ENCODE measurements around the gene DNAH3.
"Not testable (repeated sequence)": the region's sequence is repeated elsewhere in the genome, so short reads cannot be mapped to it uniquely, and the experiment has no call there.

Gene DNAH3

DNA sequence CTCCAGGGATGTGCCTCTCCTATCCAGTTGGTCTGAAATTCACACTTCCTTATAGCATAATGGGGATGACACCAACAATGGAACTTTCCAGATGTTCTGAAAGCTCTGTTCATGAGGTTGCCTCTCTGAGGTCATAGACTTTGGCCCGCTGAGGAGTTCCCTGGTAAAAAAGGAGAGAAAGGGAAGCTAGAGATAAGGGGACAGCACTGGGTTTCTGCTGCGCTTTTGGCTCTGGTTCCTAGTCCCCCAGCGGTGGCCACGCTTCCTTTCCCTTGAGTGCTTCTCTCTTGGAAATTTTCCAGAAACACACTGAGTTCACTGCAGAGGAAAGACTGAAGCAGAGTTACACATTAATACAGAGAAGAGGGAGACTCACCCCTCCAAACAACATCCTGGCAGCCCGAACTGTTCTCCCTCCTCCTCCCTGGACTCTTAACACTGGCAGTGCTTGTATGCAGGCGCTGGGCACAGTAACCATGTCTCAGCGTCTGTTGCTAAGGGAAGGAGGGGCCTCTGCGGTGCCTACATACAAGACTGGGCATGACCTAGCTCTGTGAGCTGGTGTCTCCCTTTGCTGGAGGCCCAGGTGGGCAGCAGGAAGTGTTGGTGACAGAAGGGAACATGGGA, at the start of gene DNAH3:
TSS of gene DNAH3 (minus strand) at position 472 of the 627 bp plus-strand sequence. CDS start 527 bp downstream, outside the sequence.
- DNase-seq (ENCODE audit: low read depth in 2 of 3, low spot score in 1 of 3): no peak

GRCh38 chr16:21199607-21200218, 49.1 kb upstream of the DNAH3 start:
- DNase-seq (ENCODE audit: low read depth in 2 of 3, low spot score in 1 of 3): no peak

DNA sequence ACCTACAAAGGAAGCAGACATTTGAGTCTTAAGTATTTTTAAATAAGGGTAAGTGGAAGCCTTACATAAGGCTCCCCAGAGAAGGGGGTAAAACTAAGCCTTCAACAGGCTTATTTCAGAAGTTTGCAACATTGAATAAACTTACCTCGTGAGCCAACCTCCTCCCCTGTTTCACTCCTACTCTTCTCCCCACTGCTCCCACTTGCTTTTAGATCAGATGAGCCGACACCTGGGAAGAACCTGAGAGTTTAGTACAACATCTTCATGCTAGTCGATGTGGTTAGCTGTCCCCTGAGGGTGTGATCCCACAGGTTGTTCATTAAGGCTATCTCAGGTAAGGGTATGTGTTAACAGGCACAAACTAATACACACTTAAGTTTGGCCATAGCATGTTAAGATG, 47.0 kb upstream of the DNAH3 start:
- DNase-seq (ENCODE audit: low read depth in 2 of 3, low spot score in 1 of 3): no peak

DNA sequence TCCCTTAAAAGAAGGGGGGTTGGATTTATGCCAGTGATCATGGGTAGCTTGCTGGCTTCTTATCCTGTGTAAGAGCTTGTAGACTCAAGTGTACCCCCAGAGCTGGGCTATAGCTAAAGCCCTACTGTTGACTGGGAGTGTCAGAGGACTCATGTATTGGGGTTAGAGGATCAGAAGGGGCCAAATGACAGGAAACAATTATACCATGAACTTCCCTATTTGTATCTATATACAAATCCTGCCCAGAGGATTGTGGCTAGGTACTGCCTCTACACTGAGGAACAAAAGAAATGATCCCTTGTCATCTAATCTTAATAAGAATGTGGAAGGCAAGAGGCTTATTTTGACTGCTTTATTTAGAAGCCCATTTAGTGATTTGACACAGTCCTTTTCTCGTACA, 46.5 kb upstream of the DNAH3 start:
- no peak for DNase-seq (ENCODE audit: low read depth in 2 of 3, low spot score in 1 of 3)

DNA sequence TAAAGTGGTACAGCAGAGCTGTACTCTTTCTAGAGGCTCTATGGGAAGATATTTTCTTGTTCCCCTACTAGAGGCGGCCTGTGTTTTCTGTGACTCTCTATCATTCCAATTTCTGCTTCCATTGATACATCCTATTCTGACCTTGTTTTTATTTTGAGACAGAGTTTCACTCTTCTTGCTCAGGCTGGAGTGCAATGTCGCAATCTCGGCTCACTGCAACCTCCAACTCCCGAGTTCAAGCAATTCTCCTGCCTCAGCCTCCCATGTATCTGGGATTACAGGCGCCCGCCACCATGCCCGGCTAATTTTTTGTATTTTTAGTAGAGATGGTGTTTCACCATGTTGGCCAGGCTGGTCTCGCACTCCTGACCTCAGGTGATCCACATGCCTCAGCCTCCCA, 44.7 kb upstream of the DNAH3 start:
- not testable (repeated sequence) for DNase-seq (ENCODE audit: low read depth in 2 of 3, low spot score in 1 of 3)

- DNase-seq (ENCODE audit: low read depth in 2 of 3, low spot score in 1 of 3): no peak
Measured at GRCh38 chr16:21194771-21195301, 44.2 kb upstream of the DNAH3 start.

- no peak for DNase-seq (ENCODE audit: low read depth in 2 of 3, low spot score in 1 of 3)
Measured at GRCh38 chr16:21192991-21193390, 42.3 kb upstream of the DNAH3 start.

GRCh38 chr16:21190599-21190998, 40.0 kb upstream of the DNAH3 start:
- no peak for DNase-seq (ENCODE audit: low read depth in 2 of 3, low spot score in 1 of 3)

DNA sequence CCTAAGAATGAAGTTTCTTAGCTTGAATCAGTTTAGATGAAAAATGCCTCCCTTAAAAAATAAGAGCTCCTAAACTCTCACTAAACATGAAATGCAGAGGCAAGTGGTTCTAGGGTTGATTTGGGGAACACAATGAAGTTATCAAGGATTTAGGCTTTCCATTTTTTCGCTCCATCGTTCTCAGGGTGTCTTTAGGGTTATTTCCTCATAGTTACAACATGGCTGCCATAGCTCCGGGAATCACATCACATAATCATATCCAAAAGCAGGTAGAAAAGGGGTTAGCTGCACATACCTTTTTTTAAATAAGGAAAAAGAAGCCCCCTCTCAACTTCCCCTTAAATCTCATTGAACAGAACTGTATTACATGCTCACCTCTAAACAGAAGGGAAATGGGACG, 39.4 kb upstream of the DNAH3 start:
- no peak for DNase-seq (ENCODE audit: low read depth in 2 of 3, low spot score in 1 of 3)

DNA sequence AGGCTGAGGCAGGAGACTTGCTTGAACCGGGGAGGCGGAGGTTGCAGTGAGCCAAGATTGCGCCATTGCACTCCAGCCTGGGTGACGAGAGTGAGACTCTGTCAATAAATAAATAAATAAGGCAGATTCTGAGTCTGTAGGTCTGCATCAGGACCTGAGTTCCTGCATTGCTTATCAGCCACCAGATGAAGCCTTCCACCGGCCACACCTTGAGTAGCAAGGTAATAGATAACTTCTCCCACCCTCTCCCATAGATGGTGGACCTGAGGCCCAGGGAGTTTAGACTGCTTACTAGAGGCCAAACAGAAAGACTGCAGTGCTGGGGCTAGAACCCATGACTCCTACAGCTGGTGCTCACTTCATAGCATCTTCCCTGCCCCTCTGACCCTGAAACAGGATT, 38.7 kb upstream of the DNAH3 start:
- DNase-seq (ENCODE audit: low read depth in 2 of 3, low spot score in 1 of 3): no peak

DNA sequence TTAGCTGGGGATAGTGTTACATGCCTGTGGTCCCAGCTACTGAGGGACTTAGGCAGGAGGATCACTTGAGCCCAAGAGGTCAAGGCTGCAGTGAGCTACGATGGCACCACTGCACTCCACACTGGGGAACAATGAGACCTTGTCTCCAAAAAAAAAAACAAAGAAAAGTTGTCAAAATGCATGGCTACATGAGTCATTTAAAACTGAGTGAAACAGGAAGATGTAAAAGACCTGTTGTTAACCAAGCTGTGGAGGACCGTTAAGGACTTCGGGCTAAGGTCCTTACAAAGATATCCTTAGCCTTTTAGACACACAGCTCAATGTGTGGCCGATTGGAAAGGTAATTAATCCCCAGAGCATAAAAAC, 35.7 kb upstream of the DNAH3 start:
- no peak for DNase-seq (ENCODE audit: low read depth in 2 of 3, low spot score in 1 of 3)

DNA sequence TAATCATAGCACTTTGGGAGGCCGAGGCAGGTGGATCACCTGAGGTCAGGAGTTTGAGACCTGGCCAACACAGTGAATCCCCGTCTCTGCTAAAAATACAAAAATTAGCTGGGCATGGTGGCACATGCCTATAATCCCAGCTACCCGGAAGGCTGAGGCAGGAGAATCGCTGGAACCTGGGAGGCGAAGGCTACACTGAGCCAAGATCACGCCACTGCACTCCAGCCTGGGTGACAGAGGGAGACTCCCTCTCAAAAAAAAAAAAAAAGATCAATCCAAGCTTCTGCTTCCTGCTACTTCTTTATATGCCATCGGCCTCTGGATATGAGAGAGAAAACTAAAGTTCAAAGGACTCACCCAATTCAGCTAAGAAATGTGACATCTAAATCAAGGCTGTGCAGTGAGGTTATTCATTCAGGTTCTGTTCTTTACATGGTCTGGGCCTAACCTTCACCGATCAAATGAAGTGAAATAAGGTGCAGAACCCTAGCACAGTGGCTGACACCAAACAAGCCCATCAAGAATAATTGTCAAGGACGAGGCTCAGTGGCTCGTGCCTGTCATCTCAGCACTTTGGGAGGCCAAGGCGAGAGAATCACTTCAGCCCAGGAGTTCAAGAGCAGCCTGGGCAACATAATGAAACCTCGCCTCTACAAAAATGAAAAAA, 35.1 kb upstream of the DNAH3 start:
- no peak for DNase-seq (ENCODE audit: low read depth in 2 of 3, low spot score in 1 of 3)

DNA sequence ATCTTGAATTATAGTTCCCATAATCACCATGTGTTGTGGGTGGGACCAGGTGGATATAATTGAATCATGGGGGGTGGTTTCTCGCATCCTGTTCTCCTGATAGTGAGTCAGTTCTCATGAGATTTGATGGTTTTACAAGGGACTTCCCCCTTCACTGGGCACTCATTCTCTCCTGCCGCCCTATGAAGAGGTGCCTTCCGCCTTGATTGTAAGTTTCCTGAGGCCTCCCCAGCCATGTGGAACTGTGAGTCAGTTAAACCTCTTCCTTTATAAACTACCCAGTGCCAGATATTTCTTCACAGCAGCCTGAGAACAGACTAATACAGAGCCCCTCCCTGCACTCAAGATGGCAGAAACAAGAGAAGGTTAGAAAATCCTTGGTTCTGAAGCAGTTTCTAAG, 34.2 kb upstream of the DNAH3 start:
- peak in 1 of 3 donors; percentile 17 for DNase-seq (ENCODE audit: low read depth in 2 of 3, low spot score in 1 of 3)

DNA sequence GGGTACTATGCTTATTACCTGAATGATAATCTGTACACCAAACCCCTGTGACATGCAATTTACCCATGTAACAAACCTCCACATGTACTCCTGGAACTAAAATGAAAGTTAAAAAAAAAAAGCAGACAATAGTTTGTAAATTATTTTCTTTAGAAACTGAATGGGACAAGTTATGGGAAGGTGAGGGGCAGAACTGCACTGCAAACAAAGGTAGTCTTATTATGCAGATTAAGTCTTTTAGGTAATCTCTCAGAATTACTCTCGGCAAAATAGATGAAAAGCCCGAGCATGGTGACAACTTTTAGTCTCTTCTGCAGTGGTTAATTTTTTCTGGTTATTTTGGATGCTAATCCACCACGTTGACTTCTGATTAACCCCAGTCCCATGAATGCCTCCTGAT, 33.3 kb upstream of the DNAH3 start:
- no peak for DNase-seq (ENCODE audit: low read depth in 2 of 3, low spot score in 1 of 3)

DNA sequence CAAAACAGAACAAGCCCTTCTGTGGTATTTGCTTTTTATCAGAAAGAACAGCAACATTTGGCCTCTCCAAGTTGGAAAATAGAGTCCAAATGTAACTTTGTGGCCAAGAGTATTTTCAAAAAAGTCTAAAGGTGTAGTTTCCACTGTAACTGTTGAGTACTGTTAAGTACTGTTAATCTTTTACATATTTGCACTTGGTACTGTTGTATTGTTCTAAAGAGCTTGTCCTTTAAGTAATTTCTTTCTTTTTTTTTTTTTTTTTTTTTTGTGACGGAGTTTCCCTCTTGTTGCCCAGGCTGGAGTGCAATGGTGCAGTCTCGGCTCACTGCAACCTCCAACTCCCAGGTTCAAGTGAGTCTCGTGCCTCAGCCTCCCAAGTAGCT, 29.3 kb upstream of the DNAH3 start:
- no peak for DNase-seq (ENCODE audit: low read depth in 2 of 3, low spot score in 1 of 3)

- DNase-seq (ENCODE audit: low read depth in 2 of 3, low spot score in 1 of 3): no peak
Measured at GRCh38 chr16:21179126-21179982, 28.7 kb upstream of the DNAH3 start.

DNA sequence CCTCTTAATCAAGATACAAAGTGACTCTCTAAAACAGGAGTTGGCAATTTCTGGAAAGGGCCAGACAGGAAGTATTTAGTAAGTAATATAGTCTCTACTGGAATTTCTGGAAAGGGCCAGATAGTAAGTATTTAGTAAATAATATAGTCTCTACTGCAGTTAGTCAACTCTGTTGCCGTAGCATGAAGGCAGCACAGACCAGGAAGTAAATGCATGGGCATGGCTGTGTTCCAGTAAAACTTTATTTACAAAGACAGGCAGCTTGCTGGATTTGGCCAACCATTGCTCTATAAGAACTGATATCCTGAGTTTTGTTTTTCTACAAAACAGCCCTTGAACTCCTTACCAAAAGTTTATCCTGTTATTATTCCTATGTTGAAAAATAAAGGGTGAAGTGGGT, 24.8 kb upstream of the DNAH3 start:
- no peak for DNase-seq (ENCODE audit: low read depth in 2 of 3, low spot score in 1 of 3)

DNA sequence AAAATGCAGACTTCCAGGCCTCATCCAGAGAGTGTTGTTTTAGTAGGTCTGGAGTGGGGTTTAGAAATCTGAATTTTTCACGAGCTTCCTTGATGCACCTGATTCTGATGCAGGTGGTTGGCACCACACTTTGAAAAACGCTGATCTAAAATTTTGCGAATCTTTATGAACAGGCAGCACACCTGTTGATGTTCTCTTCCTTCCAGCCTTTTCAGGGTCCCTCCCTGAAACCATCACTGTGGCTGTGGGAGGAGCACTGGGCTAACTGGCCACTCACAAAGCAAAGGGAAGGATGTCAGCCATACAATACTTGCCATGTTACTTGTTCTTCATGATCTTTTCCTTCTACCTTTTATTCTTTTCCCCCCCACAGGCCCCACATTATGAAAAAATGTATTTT, 22.0 kb upstream of the DNAH3 start:
- DNase-seq (ENCODE audit: low read depth in 2 of 3, low spot score in 1 of 3): no peak

- not testable (repeated sequence) for DNase-seq (ENCODE audit: low read depth in 2 of 3, low spot score in 1 of 3)
Measured at GRCh38 chr16:21170116-21170515, 19.5 kb upstream of the DNAH3 start.

DNA sequence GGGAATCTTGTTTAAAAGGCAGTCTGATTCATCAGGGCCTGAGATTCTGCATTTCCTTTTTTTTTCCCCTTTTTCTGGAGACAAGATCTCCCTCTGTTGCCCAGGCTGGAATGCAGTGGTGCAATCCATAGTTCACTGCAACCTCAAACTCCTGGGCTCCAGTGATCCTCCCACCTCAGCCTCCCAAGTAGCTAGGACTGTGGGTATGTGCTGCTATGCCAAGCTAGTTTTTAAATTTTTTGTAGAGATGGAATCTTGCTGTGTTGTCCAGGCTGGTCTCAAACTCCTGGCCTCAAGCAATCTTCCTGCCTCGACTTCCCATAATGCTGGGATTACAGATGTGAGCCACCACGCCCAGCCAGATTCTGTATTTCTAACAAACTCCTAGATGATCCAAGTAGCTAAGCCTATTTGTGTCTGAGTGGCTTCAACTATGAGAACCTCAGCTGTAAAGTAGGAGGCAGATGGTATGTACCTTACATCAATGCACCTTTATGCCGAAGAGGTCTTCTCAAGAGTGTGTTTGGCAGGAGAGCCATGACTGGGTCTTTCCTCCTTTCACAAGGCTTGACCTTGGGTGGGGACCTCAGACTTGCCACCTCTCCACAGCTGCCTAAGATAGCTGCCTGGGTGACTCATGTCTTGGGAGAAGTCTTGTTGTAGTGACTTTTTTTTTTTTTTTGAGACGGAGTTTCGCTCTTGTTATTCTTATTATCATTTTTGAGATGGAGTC, 18.8 kb upstream of the DNAH3 start:
- no peak for DNase-seq (ENCODE audit: low read depth in 2 of 3, low spot score in 1 of 3)
